ENCODE data around the gene INTS15.

DNA sequence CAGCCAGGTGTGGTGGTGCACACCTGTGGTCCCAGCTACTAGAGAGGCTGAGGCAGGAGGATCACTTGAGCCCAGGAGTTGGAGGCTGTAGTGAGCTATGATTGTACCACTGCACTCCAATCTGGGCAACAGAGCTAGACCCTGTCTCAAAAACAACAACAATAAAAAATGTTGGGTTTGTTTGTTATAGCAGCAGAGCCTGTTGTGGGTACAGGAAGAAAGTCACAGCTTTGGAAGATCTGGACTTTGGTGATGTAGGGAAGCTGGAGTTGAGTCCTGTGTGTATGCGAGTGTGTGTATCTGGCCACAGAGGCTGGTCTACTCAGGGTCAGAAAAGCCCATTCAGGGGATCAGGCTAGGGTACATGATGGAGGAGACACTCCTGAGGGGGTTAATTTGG lies 42.4 kb upstream of the INTS15 start:
- TF ChIP-seq, protein P1, sequence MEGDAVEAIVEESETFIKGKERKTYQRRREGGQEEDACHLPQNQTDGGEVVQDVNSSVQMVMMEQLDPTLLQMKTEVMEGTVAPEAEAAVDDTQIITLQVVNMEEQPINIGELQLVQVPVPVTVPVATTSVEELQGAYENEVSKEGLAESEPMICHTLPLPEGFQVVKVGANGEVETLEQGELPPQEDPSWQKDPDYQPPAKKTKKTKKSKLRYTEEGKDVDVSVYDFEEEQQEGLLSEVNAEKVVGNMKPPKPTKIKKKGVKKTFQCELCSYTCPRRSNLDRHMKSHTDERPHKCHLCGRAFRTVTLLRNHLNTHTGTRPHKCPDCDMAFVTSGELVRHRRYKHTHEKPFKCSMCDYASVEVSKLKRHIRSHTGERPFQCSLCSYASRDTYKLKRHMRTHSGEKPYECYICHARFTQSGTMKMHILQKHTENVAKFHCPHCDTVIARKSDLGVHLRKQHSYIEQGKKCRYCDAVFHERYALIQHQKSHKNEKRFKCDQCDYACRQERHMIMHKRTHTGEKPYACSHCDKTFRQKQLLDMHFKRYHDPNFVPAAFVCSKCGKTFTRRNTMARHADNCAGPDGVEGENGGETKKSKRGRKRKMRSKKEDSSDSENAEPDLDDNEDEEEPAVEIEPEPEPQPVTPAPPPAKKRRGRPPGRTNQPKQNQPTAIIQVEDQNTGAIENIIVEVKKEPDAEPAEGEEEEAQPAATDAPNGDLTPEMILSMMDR (IDR thresholded peaks at IDR 0.05) = no peak
- TF ChIP-seq ZFX (IDR thresholded peaks at IDR 0.05; ENCODE audit: borderline replicate concordance) = no peak

Data from 22Rv1 (cell line).